Endothelial cell of umbilical vein (primary cell): ENCODE measurements around the gene ECT2. TPM values are rescaled to one million over a fixed set of nuclear protein-coding genes. Genes with fewer than 3 reads are reported as not detected.

ENCODE experiments used
- BruUV-seq: library from RNA; stranded (reverse); fragments of 400-500 nt; replicated peaks from 2 replicates; lab custom pipeline; 2021; lab: Mats Ljungman, UMichigan
- CTCF ChIA-PET: fragments of 300-600, 350-600 bp; sonication (Branson Sonifier 250); formaldehyde crosslinking; loops from one replicate; lab custom pipeline; 2021; ENCODE audit warnings: antibody characterized with exemption, inconsistent platforms; lab: Charles Lee
- POLR2A ChIA-PET: fragments of 300-600, 350-600 bp; sonication (Branson Sonifier 250); formaldehyde crosslinking; loops from one replicate; lab custom pipeline; 2021; ENCODE audit warnings: antibody characterized with exemption, inconsistent platforms; lab: Charles Lee
- DNase-seq: peaks from one replicate; pipeline ENCODE4 v3.0.0-alpha.2; 2011; ENCODE audit warnings: low read depth, low spot score
- FAIRE-seq: peaks from 2 replicates; lab custom pipeline; 2011; peaks lifted over from hg19 to GRCh38; lab: Jason Lieb, UNC
- H2AFZ ChIP-seq: 2 replicates; pipeline ENCODE4 v1.6.0; 2012; ENCODE audit warnings: low read depth, low read length, control low read depth, inconsistent platforms
- H3K27ac ChIP-seq: 2 replicates; pipeline ENCODE4 v1.5.1; 2011; ENCODE audit warnings: low read depth, mild to moderate bottlenecking, control low read depth, low read length, moderate library complexity; ENCODE audit not compliant: insufficient read depth
- H3K27me3 ChIP-seq, 2 experiments: 2 replicates each; pipeline versions ENCODE4 v1.6.0 to v1.6.1; 2011; ENCODE audit warnings: low read length in 2 of 2, mixed read lengths in 1 of 2; ENCODE audit not compliant: control insufficient read depth in 2 of 2, insufficient read depth in 2 of 2
- H3K36me3 ChIP-seq, 2 experiments: 2 replicates in 1 of 2; 3 replicates in 1 of 2; pipeline ENCODE4 v1.5.1; 2011; ENCODE audit warnings: low read length in 2 of 2, mild to moderate bottlenecking in 1 of 2, moderate library complexity in 1 of 2; ENCODE audit not compliant: control insufficient read depth in 2 of 2, insufficient read depth in 2 of 2; ENCODE audit errors: extremely low read depth in 1 of 2
- H3K4me1 ChIP-seq: 3 replicates; pipeline ENCODE4 v1.5.1; 2011; ENCODE audit warnings: mild to moderate bottlenecking, low read length; ENCODE audit not compliant: control insufficient read depth, insufficient read depth; ENCODE audit errors: extremely low read depth
- H3K4me2 ChIP-seq: 2 replicates; pipeline ENCODE4 v1.6.1; 2011; ENCODE audit warnings: low read length, control low read depth, mixed read lengths; ENCODE audit not compliant: insufficient read depth
- H3K4me3 ChIP-seq, 3 experiments: fragments of 200-600 bp in 1 of 3; sonication (generic), shearing (Covaris generic) in 1 of 3; replicated peaks in 1 of 3; 2 replicates each; pipeline ENCODE4 v1.5.1; 2011 to 2016; ENCODE audit warnings: control low read depth in 3 of 3, low read length in 3 of 3, mild to moderate bottlenecking in 2 of 3, inconsistent platforms in 1 of 3, low read depth in 1 of 3, moderate library complexity in 1 of 3; ENCODE audit not compliant: insufficient read depth in 1 of 3
- H3K79me2 ChIP-seq: 2 replicates; pipeline ENCODE4 v1.6.0; 2012; ENCODE audit warnings: low read length, inconsistent platforms; ENCODE audit not compliant: control insufficient read depth, insufficient read depth
- H3K9ac ChIP-seq: replicated peaks from 2 replicates; pipeline ENCODE3; 2011; ENCODE audit warnings: low read length, control low read depth; ENCODE audit not compliant: insufficient read depth; ENCODE audit errors: extremely low read depth
- H3K9me1 ChIP-seq: replicated peaks from 3 replicates; pipeline ENCODE4 v1.6.0; 2011; ENCODE audit warnings: mild to moderate bottlenecking, low read length; ENCODE audit not compliant: control insufficient read depth, insufficient read depth; ENCODE audit errors: extremely low read depth
- H3K9me3 ChIP-seq: replicated peaks from 2 replicates; pipeline ENCODE4 v1.5.1; 2012; ENCODE audit warnings: low read length, inconsistent platforms; ENCODE audit not compliant: control insufficient read depth, insufficient read depth
- H4K20me1 ChIP-seq: replicated peaks from 2 replicates; pipeline ENCODE3; 2011; ENCODE audit warnings: mild to moderate bottlenecking, low read length; ENCODE audit not compliant: control insufficient read depth, insufficient read depth; ENCODE audit errors: extremely low read depth
- CTCF ChIP-seq, 2 donors: IDR thresholded peaks; 1 replicate in 1 of 2; 2 replicates in 1 of 2; pipeline ENCODE4 v1.5.1; 2011; ENCODE audit warnings: low read length in 2 of 2, mild to moderate bottlenecking in 2 of 2, moderate library complexity in 2 of 2, control low read depth in 1 of 2, inconsistent platforms in 1 of 2, low read depth in 1 of 2; ENCODE audit not compliant: insufficient read depth in 1 of 2; ENCODE audit errors: extremely low read depth in 1 of 2
- EZH2 ChIP-seq: IDR thresholded peaks from 2 replicates; pipeline ENCODE4 v1.6.1; 2012; ENCODE audit warnings: borderline replicate concordance, low read depth, mild to moderate bottlenecking, moderate library complexity, low read length, inconsistent platforms; ENCODE audit not compliant: severe bottlenecking
- FOS ChIP-seq: IDR thresholded peaks from 2 replicates; pipeline ENCODE4 v1.6.1; 2011; ENCODE audit warnings: mild to moderate bottlenecking, low read length, moderate library complexity, borderline replicate concordance; ENCODE audit not compliant: insufficient read depth
- GATA2 ChIP-seq: IDR thresholded peaks from 2 replicates; pipeline ENCODE4 v1.7.0; 2011; ENCODE audit warnings: low read depth, mild to moderate bottlenecking, moderate library complexity, mixed read lengths, low read length; ENCODE audit not compliant: insufficient read length, insufficient read depth
- JUN ChIP-seq: IDR thresholded peaks from 2 replicates; pipeline ENCODE4 v1.6.1; 2011; ENCODE audit warnings: borderline replicate concordance, low read depth; ENCODE audit not compliant: insufficient read length, insufficient read depth
- MAX ChIP-seq: IDR thresholded peaks from 2 replicates; pipeline ENCODE4 v1.6.1; 2011; ENCODE audit not compliant: insufficient read depth, insufficient read length
- MYC ChIP-seq: IDR thresholded peaks from one replicate; pipeline ENCODE4 v1.6.1; 2011; ENCODE audit warnings: mild to moderate bottlenecking, low read depth, low read length
- POLR2A ChIP-seq: IDR thresholded peaks from 2 replicates; pipeline ENCODE4 v1.6.1; 2012; ENCODE audit warnings: low read depth, mild to moderate bottlenecking, control low read depth, low read length
- POLR2AphosphoS5 ChIP-seq: IDR thresholded peaks from 2 replicates; pipeline ENCODE4 v1.6.1; 2012; ENCODE audit warnings: low read depth, mild to moderate bottlenecking, control low read depth, low read length, moderate library complexity; ENCODE audit not compliant: insufficient read depth
- dilution Hi-C: fragments of 300-500 bp; cut with MboI; formaldehyde crosslinking; loops from one replicate; pipeline ENCODE4 v1.15.0; 2019; ENCODE audit warnings: low sequenced_read_pairs; ENCODE audit not compliant: extremely low pct_ligation_motif_present
- intact Hi-C: fragments of 100-400 bp; cut with micrococcal nuclease; formaldehyde crosslinking; loops from one replicate; pipeline ENCODE4 v1.10.0; 2022
- polyA plus RNA-seq, 4 experiments: library from polyadenylated mRNA; depleted of rRNA in 3 of 4; stranded (reverse) in 3 of 4; unstranded in 1 of 4; fragments of >200 nt; gene quantifications; 2 replicates each; pipeline versions ENCODE4 v1.2.1 to v1.2.3, GENCODE V29; 2011 to 2012; ENCODE audit warnings: missing spikeins in 1 of 4
- total RNA-seq: library from RNA; stranded (reverse); gene quantifications from 2 replicates; pipeline ENCODE4 v1.2.3, GENCODE V29; 2021

The ECT2 gene
- total and polyA plus RNA-seq, 2 donors (not counting 3 experiments of a cell fraction or from before 2014, with no cell fraction given), result 10.3 to 47.5 TPM

- Histone ChIP-seq H3K4me2 (no peak overlapping the region), H3K36me3 (peaks cover 0 to 14% of the 10 kb centered on the region in 2 experiments), H2AFZ (no peak overlapping the region), H4K20me1 (no peaks in the 10 kb centered on the region), H3K79me2 (no peaks in the 10 kb centered on the region), H3K9me1 (no peaks in the 10 kb centered on the region), H3K4me1 (no peaks in the 10 kb centered on the region), H3K27ac (no peak overlapping the region), H3K4me3 (no peak overlapping the region), H3K27me3 (no peaks in the 10 kb centered on the region), H3K9ac (no peak overlapping the region), H3K9me3 (no peaks in the 10 kb centered on the region)
- intact Hi-C loops (no loop called here), dilution Hi-C loops (no loop called here)
- no TSS peak for BruUV-seq
- TF ChIP-seq MYC, result no peak
- TF ChIP-seq FOS, result no peak
- TF ChIP-seq CTCF (IDR thresholded peaks at IDR 0.05; ENCODE audit: extremely low read depth in 1 of 2, insufficient read depth in 1 of 2, low read depth in 1 of 2, low read length in 2 of 2), result no peak
- no peak for TF ChIP-seq POLR2A
- TF ChIP-seq EZH2, result no peak
- no peak for TF ChIP-seq POLR2AphosphoS5
- TF ChIP-seq JUN, result no peak
- TF ChIP-seq GATA2, result no peak
- TF ChIP-seq MAX, result no peak
- no peak for FAIRE-seq
- ChIA-PET CTCF (no interaction called here), POLR2A (no interaction called here)
- no peak for DNase-seq
Measured at GRCh38 chr3:172816281-172816680, 65.8 kb downstream of the ECT2 start.
